ENCODE results near the gene LRRC74B. TPM values are rescaled to one million over a fixed set of nuclear protein-coding genes. Genes with fewer than 3 reads are reported as not detected.
"Not testable (repeated sequence)": the region's sequence is repeated elsewhere in the genome, so short reads cannot be mapped to it uniquely, and the experiment has no call there.

Gene LRRC74B
- not detected for total RNA-seq

DNA sequence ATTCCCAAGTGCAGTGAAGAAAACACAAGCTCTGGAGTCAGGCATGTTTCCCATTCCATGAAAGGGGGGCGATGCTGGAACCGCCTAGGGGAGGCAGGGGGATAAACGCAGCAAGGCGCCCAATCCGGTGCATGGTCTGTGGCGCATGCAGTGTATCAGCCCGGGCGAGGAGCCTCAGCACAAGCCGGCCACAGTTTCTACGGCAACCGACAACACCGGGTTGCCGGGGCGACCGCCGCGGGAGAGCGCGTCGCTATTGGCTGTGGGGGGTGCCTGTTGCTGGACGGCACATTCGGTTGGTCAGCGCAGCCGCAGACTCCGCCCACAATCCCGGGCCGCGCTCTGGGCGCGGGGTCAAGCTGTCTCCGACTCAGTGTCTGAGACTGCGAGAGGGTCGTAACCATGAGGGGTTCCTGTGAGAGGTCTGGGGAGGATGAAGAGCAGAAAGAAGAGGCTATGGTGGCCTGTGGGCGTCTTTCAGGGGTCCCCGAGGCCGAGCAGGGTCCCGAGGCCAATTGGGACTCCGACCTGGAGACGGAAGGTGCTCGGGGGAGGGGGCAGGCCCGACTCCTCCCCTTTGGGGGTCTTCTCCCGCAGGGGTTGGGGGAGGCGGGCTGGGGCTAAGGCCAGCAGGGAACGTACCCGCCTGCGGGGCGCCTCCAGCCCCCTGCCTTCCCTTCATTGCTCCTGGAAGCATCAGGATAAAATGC, at the start of gene LRRC74B:
Gene LRRC74B (plus strand): TSS at position 362 of the 710 bp plus-strand sequence. CDS start 41 bp downstream, at position 403.
- peak; percentile 89 for DNase-seq (ENCODE audit: low spot score)

DNA sequence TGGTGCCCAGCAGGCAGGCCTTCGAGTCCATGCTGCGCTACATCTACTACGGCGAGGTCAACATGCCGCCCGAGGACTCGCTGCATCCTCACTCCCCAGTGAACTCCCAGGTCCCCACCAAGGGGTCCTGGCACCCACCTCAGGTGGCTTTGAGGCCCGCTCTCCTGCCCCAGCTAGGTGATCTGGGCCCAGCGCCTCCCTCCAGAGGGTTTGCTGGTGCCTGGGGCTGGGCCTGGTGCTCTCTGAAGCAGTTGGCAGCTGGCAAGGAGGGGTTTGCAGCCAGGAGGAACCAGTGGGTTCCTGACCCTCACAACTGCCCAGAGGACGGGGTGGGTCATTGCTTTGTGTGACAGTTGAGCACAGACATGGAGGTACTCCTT, 49.7 kb upstream of the LRRC74B start:
- DNase-seq (ENCODE audit: low spot score): no peak

DNA sequence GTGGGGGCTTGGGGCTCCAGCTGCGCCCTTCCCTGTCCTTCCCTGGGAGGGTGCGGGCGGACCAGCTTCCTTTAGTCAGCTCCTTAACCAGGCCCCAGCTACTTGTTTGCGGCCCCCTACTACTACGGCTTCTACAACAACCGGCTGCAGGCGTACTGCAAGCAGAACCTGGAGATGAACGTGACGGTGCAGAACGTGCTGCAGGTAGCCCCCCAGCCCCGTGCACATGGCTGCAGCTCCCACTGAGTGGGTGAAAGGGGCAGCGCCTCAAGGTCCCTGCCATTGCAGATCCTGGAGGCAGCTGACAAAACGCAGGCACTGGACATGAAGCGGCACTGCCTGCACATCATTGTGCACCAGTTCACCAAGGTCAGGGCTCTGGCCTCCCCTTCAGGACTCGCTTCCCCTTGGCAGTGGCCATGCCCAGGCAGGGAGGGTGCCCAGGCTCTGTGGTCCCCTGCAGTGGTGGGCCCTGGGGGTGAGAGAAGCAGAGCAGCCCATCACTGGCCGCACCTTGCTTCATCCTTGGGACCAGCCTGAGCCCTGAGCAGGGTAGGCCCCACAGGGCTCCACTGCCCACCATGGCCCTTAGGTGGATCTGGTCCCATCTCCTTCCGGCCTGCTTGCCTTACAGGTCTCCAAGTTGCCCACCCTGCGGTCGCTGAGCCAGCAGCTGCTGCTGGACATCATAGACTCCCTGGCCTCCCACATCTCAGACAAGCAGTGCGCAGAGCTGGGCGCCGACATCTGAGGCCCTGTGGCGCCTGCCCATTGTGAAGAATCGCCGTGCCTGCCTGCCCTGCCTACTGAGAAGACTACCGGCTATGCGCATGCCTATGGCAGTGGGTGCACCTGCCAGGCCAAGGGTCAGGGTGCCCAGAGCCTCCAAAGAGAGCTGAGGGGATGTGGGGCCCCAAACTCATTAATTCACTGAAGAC, 48.9 kb upstream of the LRRC74B start:
- no peak for DNase-seq (ENCODE audit: low spot score)

GRCh38 chr22:20997536-20998257, 48.0 kb upstream of the LRRC74B start:
- DNase-seq (ENCODE audit: low spot score): no peak

DNA sequence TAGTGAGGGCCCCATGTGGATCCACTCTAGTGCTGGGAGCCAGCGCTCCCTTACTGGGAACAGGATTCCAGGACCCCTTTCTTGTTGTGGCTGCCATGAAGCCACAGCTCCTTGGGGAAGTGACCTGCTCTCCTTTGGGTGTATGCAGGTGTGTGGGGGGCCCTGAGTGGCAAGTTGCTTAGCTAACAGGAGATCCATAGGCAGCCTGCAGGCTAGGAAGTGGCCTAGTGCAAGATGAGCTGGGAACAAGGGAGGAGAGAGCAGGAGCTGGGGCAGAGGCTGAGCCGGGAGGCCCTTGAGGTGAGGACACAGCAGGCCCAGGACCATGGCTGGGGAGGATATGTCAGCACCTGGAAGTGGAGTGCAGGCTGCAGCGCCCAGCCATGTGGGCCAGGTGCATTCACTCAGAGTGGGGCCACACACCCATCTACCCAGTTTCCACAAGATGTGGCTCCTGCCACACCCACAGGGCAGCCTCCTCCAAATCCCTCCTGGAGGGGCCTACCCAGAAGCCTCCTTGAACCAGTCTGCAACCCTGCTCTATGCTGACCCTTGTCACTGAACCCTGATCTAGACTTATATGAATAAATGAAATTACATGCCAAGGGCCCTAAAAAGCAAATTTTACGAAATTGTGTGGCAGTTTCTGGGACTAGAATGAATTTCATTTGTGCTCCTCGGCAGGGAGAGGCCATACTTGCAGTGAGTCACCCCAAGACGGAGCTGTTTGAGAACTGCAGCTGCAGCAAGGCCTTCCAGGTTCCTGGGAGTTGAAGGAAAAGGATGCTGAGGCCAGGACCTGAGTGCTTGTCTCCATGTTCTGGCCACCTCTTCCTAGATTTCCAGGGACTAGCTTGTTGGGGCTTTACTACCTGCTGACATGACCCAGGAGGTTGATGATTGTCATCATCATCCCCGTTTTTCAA, 47.1 kb upstream of the LRRC74B start:
- DNase-seq (ENCODE audit: low spot score): no peak

DNA sequence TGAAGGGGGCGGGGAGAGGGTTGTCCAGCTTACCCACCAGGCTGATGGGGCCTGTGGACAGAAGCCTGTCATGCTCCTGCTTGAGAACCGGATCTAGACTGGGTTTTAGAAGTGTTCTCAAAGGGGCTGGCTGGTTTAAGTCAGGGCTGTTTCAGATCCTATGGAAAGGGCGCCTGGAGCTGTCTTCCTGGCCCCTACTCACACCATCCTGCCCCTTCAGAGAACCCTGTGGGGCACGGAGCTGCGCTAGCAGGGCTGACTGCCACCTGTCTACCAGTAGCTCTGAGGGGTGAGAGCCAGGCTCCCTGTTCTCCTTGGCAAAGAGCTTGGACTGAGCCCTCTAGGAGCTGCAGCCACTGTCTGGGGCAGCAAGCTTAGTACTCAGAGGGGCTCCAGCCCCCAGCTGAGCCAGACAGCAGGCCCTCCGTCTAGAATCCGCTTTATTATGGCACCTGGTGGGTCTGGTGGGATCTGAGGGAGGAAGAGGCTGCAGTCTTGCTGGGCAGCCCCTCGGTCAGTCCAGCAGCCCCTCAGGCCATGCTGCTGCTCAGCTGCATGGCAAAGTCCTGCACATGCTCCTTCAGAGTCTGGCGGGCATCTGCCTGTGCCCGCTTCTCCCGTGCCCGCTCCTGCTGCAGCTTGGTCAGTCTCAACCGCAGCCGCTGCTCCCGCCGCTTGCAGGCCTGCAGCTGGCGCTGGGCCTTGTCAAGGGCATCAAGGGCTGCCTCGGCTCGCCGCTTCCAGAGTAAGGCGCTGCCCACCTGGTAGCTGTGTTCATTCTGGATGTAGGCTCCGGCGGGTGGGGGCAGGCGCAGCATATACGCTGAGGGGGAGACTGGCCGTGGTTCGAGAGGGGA, 46.2 kb upstream of the LRRC74B start:
- DNase-seq (ENCODE audit: low spot score): peak; percentile 45

DNA sequence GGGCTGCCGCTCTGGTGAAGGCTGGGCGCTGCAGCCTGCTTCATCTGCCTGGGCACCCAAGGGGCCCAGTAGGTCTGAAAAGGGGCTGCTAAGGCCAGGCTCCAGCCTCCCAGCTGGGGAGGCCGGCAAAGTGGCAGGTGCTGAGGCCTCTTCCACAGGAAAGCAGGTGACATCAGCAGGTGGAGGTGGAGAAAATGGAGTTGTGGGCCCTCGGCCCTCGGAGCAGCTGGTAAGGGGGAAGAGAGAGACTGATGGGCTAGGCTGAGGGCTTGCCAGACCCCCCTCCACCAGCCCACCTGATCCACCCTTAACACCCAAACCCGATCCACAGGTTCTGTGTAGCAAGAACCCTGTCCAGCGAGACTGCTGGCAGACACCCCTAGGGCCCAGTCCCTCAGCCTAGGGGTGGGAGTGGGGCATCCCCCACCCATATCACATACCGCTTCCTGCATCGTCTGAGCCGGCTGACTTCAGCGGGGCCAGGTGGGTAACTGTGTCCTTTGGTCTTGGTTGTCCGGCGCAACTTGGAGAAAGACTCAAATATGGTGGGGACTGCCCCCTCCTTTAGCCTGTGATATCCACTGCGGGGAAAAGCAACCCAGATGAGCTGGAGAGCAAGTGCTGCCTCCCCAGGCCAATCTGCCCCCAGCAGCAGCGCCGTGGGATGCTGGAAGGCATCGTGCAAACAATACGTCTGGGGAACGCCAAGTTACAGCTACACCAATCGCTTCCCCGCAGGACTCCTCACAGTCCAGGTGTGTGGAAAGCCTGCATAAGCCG, 45.3 kb upstream of the LRRC74B start:
- DNase-seq (ENCODE audit: low spot score): no peak

DNA sequence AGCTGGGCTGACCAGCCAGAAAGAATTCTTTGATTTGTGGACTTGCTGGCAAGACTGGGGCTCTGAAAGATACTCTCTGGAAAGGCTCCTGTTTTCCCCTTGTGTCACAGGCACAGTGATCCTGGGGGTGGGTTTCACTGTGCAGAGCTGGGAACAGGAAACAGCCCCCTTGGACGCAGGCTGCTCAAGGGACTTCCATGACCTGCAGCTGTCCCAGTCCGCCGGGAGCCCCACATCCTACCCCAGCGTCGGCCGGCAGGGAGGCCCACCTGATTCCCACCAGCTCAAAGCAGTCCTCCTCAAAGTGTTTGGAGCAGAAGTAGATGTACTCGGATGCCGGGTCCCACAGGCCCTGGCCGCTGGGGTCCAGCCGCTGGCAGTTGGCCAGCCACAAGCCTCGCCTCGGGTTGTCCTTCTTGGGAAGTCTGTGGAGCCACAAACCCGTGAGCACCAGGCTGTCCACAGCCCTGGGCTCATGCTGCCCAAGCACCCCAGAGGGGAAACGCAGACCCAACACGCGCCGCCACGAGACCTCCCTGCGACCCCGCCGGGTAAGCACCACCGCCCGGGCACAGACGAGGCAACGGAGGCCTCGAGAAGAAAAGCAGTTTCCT, 44.7 kb upstream of the LRRC74B start:
- no peak for DNase-seq (ENCODE audit: low spot score)

DNA sequence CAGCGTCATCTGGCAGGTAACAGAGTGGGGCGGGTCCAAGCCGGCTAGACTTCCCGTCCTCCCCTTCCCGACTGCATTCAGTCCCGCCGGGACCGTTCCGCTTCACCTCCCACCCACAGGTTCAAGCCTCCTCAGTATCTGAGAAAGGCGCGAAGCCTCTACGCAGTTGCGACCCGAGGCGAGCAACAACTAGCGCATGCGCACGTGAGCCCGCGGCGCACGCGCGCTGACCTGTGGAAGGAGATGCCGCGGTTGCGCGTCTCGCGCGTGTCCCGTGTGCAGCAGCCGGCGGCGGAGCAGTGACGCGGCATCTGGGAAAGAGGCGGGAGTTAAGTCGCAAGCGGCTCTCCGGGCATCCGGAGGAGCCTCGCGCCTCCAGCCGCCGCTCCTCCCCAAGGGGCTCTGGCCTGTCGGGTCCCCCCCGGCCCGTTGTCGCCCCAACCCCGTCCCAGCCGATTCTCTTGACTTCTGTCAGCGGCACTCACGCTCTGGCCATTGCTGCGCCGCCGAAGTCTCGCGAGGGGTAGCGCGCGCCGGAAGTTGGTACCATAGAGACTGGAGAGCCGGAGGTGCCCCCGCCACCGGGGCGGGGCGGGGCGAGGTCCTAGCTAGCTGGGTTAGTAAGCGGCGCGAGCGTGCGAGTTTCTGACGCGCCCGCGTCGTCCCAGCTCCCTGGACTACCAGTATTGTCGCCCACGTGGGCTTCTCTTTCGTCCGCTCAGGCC, 44.0 kb upstream of the LRRC74B start, which contains the start of gene THAP7:
Gene THAP7 (minus strand): TSS at position 518 of the 725 bp plus-strand sequence. CDS start 207 bp downstream, at position 311.
- DNase-seq (ENCODE audit: low spot score): peak; percentile 97

GRCh38 chr22:21003782-21004181, 42.0 kb upstream of the LRRC74B start:
- DNase-seq (ENCODE audit: low spot score): no peak

- not testable (repeated sequence) for DNase-seq (ENCODE audit: low spot score)
Observed at GRCh38 chr22:21009208-21009607, 36.5 kb upstream of the LRRC74B start.

- DNase-seq (ENCODE audit: low spot score): no peak
Observed at GRCh38 chr22:21009638-21010425, 35.9 kb upstream of the LRRC74B start.

DNA sequence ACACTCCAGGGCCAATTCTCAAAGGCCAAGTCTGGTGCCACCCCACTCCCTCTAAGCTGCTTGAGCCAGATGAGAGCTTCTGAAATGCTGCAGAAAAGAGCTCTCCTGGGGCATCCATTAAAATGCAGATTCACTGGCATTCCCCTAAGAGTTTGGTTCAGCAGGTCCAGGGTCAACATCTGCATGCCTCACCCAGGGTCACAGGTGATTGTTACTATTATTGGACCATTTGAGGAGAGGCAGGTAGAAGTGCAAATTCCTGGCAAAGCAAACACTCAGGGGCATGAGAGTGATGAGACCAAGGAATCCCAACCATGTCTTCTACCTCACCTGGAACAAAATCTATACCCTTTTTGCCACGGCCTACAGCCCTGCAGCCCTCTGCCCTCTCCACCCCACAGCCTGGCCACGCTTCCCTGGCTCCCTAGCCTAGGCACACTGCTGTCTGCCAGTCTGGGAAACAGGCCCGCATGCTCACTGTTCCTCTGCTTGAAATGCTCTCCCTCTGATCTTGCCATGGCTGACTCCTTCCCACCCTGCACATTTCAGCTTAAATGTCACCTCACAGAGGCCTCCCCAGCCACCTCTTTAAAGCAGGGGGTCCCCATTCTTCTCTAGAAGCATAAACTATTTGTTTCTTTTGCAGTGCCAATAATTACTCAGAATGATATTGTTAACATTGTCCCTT, 35.2 kb upstream of the LRRC74B start:
- no peak for DNase-seq (ENCODE audit: low spot score)

GRCh38 chr22:21012446-21013407, 33.0 kb upstream of the LRRC74B start:
- DNase-seq (ENCODE audit: low spot score): no peak

GRCh38 chr22:21013657-21014201, 32.0 kb upstream of the LRRC74B start:
- no peak for DNase-seq (ENCODE audit: low spot score)

Measured in ureter (tissue), 1 donor.